Measurements from ENCODE around the gene DCAF17. TPM values are rescaled to one million over a fixed set of nuclear protein-coding genes. Genes with fewer than 3 reads are reported as not detected.

The DCAF17 gene
- total RNA-seq, 1 donor from 2014 or later = 11.3 TPM

GRCh38 chr2:171390941-171391516 lies 43.0 kb upstream of the DCAF17 start:
- no peaks in the 10 kb centered on the region for H3K9me3 ChIP-seq
- TF ChIP-seq CTCF (IDR thresholded peaks at IDR 0.05) = no peak
- H3K4me1 ChIP-seq = peaks cover 3% of the 10 kb centered on the region
- H3K27ac ChIP-seq = no peak overlapping the region
- no peaks in the 10 kb centered on the region for H3K36me3 ChIP-seq
- ATAC-seq (no peak), DNase-seq (no peak)
- H3K27me3 ChIP-seq = no peaks in the 10 kb centered on the region
- intact Hi-C loops (cut with DNase I) = no loop called here
- no peak overlapping the region for H3K4me3 ChIP-seq

DNA sequence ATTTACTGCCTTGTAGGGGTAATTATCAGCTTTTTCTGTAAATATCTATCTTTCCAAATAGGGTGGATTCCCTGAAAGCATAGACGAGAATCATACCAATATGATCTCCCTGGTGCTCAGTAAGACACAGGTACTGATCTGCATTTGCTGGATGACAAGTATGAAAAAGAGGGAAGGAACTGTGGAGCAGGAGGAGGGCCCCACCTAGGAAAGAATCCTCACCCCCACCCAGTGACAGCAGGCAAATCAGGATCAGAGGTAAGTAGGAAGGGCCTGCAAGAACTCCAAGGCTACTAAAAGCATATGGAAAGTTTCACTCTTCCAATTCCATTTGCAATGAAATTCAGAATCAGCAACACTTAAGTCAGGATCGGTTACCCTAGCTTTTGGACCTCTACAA lies 42.5 kb upstream of the DCAF17 start:
- intact Hi-C loops (cut with DNase I) = no loop called here
- TF ChIP-seq CTCF (IDR thresholded peaks at IDR 0.05) = no peak
- no peak for DNase-seq

DNA sequence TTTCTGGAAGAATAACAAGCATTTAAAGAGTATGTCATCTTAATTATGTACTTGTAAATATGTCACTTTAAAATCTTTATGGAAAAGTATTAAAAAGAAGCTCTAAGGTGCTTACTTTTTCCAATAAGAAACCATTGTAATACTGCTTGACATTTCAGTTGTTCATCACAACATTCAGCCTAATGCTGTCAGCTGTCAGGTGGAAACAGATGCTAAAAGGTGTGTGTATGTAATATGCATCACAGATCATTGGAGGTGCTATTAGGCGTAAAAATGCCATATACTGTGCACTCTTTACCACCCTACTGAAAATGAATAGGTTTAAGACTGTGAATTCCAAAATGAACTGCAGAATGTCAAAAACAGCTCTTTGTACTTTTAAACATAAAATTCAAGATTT lies 40.5 kb upstream of the DCAF17 start:
- ATAC-seq = no peak
- TF ChIP-seq CTCF (IDR thresholded peaks at IDR 0.05) = no peak

More for the DNA sequence above, 42.5 kb upstream of the DCAF17 start:
- no peaks in the 10 kb centered on the region for H3K27me3 ChIP-seq
- ATAC-seq = no peak
- peaks cover 3% of the 10 kb centered on the region for H3K4me1 ChIP-seq
- no peaks in the 10 kb centered on the region for H3K36me3 ChIP-seq
- H3K27ac ChIP-seq = no peak overlapping the region
- H3K9me3 ChIP-seq = no peaks in the 10 kb centered on the region
- H3K4me3 ChIP-seq = no peak overlapping the region

DNA sequence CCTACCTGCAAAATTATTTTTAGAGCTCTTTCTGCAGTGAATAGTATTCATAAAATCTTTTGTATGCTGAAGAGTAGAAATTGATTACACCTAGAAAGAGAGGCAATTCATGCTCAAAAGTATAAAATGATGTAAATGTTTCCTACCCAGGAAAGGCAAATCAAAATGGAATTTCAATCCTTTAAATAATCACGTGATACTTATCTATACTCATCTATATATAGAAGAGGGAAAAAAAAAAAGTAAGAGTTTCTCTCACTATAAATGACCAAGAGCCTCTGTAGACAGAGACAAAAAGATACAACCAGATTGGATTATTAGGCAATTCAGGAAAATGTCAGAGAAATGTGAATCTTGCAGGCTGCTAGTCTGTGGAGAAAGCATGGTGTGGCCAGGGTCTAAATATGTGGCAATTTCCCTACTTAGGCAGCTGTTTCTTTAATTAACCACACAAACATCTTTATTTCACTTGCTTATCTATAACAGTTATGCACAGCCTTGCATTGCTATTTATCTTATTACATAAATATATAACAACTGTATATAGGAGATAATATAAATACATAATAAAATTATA lies 39.8 kb upstream of the DCAF17 start:
- no peak for ATAC-seq
- no peak for TF ChIP-seq CTCF (IDR thresholded peaks at IDR 0.05)

More for the DNA sequence above, 40.5 kb upstream of the DCAF17 start:
- intact Hi-C loops (cut with DNase I) = no loop called here
- H3K9me3 ChIP-seq = no peaks in the 10 kb centered on the region
- H3K4me3 ChIP-seq = no peak overlapping the region
- DNase-seq = no peak
- no peaks in the 10 kb centered on the region for H3K36me3 ChIP-seq
- peaks cover 1% of the 10 kb centered on the region for H3K4me1 ChIP-seq
- no peaks in the 10 kb centered on the region for H3K27me3 ChIP-seq
- no peak overlapping the region for H3K27ac ChIP-seq

DNA sequence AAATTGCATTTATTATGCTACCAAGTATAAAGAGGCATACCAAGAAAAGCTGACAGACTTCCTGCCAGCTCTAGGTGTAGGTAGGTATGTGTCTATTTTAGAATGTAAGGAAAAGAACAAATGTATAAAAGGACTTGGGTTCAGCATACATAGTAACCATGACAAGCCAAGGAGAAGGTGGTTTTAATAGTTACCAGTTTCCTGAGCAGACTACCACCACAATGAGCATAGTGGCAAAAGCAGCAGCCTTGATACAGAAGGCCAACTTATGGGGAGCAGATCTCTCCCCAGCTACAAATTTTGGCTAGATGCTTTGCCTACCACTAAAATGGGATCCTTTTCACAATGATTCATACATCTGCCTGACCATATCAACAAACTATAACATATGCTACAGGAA lies 34.7 kb upstream of the DCAF17 start:
- no peaks in the 10 kb centered on the region for H3K4me1 ChIP-seq
- intact Hi-C loops (cut with DNase I) = no loop called here
- no peaks in the 10 kb centered on the region for H3K9me3 ChIP-seq
- DNase-seq (no peak), ATAC-seq (no peak)
- H3K4me3 ChIP-seq = no peak overlapping the region
- H3K36me3 ChIP-seq = no peaks in the 10 kb centered on the region
- no peak for TF ChIP-seq CTCF (IDR thresholded peaks at IDR 0.05)
- no peaks in the 10 kb centered on the region for H3K27me3 ChIP-seq
- H3K27ac ChIP-seq = no peak overlapping the region

More for the DNA sequence above, 39.8 kb upstream of the DCAF17 start:
- Histone ChIP-seq H3K4me1 (no peaks in the 10 kb centered on the region), H3K4me3 (no peak overlapping the region), H3K36me3 (no peaks in the 10 kb centered on the region), H3K27ac (no peak overlapping the region), H3K27me3 (no peaks in the 10 kb centered on the region), H3K9me3 (no peaks in the 10 kb centered on the region)
- intact Hi-C loops (cut with DNase I) = no loop called here
- no peak for DNase-seq
